Nephron (organoid): Measurements from ENCODE around the gene PHKA1.

ENCODE experiments used
- H3K27ac Mint-ChIP-seq, 3 experiments: 2 replicates each; pipeline ENCODE4 v1.8.0; 2020; ENCODE audit warnings: mixed read lengths in 3 of 3, mild to moderate bottlenecking in 2 of 3, moderate library complexity in 1 of 3
- H3K27me3 Mint-ChIP-seq: 2 replicates; pipeline ENCODE4 v1.8.0; 2021; ENCODE audit warnings: low read depth, mild to moderate bottlenecking, moderate library complexity, mixed read lengths
- H3K36me3 Mint-ChIP-seq: 2 replicates; pipeline ENCODE4 v1.8.0; 2020; ENCODE audit warnings: low read depth, mixed read lengths
- H3K4me1 Mint-ChIP-seq: 2 replicates; pipeline ENCODE4 v1.8.0; 2020; ENCODE audit warnings: mixed read lengths
- H3K4me3 Mint-ChIP-seq, 3 experiments: 2 replicates each; pipeline ENCODE4 v1.8.0; 2020; ENCODE audit warnings: mild to moderate bottlenecking in 3 of 3, mixed read lengths in 3 of 3, moderate library complexity in 2 of 3
- H3K9me3 Mint-ChIP-seq: 2 replicates; pipeline ENCODE4 v1.8.0; 2020; ENCODE audit warnings: mixed read lengths
- CTCF ChIP-seq, 3 experiments: fragments of 200-600 bp; sonication (generic); IDR thresholded peaks; one replicate each; pipeline ENCODE4 v1.5.0; 2021; ENCODE audit warnings: antibody characterized with exemption in 3 of 3; ENCODE audit not compliant: unreplicated experiment in 3 of 3

Gene PHKA1

DNA sequence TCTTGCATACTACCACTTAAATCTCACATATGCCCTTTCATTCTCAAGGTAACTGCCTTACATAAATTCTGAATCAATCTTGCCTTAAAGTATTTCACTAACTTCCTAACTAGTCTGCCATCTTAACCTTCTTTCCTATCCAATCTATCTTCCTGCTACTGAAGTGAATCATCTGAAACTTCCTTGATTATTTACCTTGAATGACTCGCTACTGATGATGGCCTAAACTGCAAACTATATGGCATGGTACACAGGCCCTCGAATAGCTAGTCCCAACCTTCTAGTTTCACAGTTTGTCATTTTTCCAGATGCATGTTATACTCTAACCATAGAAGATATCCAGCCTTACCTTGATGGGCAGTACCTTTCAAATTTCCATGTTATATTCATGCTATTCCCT is 19.9 kb downstream of the PHKA1 start:
- TF ChIP-seq CTCF (IDR thresholded peaks at IDR 0.05; ENCODE audit: unreplicated experiment in 3 of 3), result no peak
- peaks cover 3% of the 10 kb centered on the region for H3K9me3 Mint-ChIP-seq
- no peak overlapping the region for H3K4me3 Mint-ChIP-seq
- H3K4me1 Mint-ChIP-seq, result no peaks in the 10 kb centered on the region
- peaks cover 7% of the 10 kb centered on the region for H3K36me3 Mint-ChIP-seq
- no peak overlapping the region for H3K27ac Mint-ChIP-seq
- no peaks in the 10 kb centered on the region for H3K27me3 Mint-ChIP-seq

DNA sequence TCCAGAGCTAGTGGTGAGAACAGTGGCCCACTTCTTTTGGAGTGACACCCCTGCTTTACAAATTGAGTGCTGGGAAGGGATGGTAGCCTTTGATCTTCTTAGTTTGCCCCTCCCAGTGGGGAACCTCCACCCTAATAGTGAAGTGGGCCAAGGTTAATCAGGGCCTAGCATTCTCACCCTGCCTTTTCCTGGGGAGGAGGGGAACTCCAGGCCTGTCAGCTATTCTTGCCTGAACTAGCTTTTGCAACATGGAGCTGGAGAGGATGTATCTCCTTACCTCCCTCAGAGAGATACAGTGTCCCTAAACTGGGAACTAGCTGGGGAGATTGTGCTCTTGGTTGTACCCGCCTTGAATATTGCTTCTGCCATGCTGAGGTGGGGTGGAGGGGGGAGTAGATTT is 20.6 kb downstream of the PHKA1 start:
- peaks cover 3% of the 10 kb centered on the region for H3K9me3 Mint-ChIP-seq

GRCh38 chrX:72687396-72687795 is 26.7 kb downstream of the PHKA1 start:
- Mint-ChIP-seq H3K4me3 (no peak overlapping the region), H3K9me3 (peaks cover 11% of the 10 kb centered on the region), H3K27ac (no peak overlapping the region), H3K27me3 (no peaks in the 10 kb centered on the region), H3K36me3 (peaks cover 18% of the 10 kb centered on the region), H3K4me1 (no peaks in the 10 kb centered on the region)
- TF ChIP-seq CTCF (IDR thresholded peaks at IDR 0.05; ENCODE audit: unreplicated experiment in 3 of 3), result no peak

More for the DNA sequence above, 20.6 kb downstream of the PHKA1 start:
- peaks cover 7% of the 10 kb centered on the region for H3K36me3 Mint-ChIP-seq
- no peak for TF ChIP-seq CTCF (IDR thresholded peaks at IDR 0.05; ENCODE audit: unreplicated experiment in 3 of 3)
- H3K27me3 Mint-ChIP-seq, result no peaks in the 10 kb centered on the region
- no peak overlapping the region for H3K4me3 Mint-ChIP-seq
- no peak overlapping the region for H3K27ac Mint-ChIP-seq
- H3K4me1 Mint-ChIP-seq, result no peaks in the 10 kb centered on the region

DNA sequence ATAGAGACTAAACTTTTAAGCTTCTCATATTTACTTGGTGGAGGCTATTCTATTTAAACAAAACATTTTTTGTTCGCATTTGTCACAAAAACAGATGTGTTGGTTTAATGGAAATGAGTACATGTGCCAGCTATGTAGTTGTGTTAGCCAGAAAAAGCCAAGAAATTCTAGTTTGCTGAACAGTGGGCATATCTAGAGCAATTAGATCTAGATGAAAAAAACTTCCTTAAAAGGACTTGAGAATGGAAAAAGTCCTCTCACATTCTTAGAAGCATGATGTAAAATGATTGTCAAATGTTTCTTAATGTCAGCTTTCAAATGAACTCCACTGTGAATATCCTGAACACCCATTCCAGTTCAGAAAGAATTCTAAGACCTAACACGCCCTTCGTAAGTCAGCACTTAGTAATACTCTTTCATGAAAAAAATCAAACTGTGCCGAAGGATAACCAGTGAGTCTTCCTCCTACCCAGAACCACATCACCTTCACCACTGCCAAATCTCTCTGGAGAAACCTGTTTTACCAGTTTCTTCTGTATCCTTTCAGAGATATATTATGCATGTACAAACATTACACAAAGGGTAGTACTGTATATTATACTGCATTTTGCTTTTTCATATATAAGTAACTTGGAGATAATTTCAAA is 28.2 kb downstream of the PHKA1 start:
- no peak overlapping the region for H3K27ac Mint-ChIP-seq
- no peaks in the 10 kb centered on the region for H3K27me3 Mint-ChIP-seq
- H3K36me3 Mint-ChIP-seq, result peaks cover 16% of the 10 kb centered on the region
- H3K4me3 Mint-ChIP-seq, result no peak overlapping the region
- TF ChIP-seq CTCF (IDR thresholded peaks at IDR 0.05; ENCODE audit: unreplicated experiment in 3 of 3), result no peak
- no peaks in the 10 kb centered on the region for H3K4me1 Mint-ChIP-seq
- peaks cover 11% of the 10 kb centered on the region for H3K9me3 Mint-ChIP-seq

DNA sequence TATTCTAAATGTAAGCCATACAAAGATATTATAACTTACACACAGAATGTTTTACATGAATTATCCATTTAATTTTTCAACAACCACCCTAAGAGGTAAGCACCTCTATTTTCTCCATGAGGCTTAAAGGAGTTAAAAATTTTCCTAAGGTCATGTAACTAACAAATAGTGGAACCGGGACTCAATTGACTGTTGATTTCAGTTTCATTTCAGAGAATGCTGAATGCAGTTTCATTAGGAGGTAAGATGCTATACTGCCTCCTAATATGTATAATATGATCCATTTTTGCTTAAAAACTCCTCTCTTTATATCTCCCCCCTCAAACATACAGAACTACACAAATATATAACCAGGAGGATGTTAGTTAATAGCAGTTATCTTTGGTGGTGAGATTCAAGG is 29.1 kb downstream of the PHKA1 start:
- Mint-ChIP-seq H3K36me3 (peaks cover 21% of the 10 kb centered on the region), H3K9me3 (peaks cover 15% of the 10 kb centered on the region), H3K27me3 (no peaks in the 10 kb centered on the region), H3K4me3 (no peak overlapping the region), H3K4me1 (no peaks in the 10 kb centered on the region), H3K27ac (no peak overlapping the region)
- TF ChIP-seq CTCF (IDR thresholded peaks at IDR 0.05; ENCODE audit: unreplicated experiment in 3 of 3), result no peak

GRCh38 chrX:72683631-72684030 is 30.5 kb downstream of the PHKA1 start:
- Mint-ChIP-seq H3K9me3 (peaks cover 24% of the 10 kb centered on the region), H3K36me3 (peaks cover 33% of the 10 kb centered on the region), H3K27ac (no peak overlapping the region), H3K4me1 (no peaks in the 10 kb centered on the region), H3K4me3 (no peak overlapping the region), H3K27me3 (no peaks in the 10 kb centered on the region)
- TF ChIP-seq CTCF (IDR thresholded peaks at IDR 0.05; ENCODE audit: unreplicated experiment in 3 of 3), result no peak
